IPS DF 4.7 (cell line): Measurements from ENCODE around the gene KLF7.

ENCODE experiments used
- DNase-seq: peaks from one replicate; pipeline ENCODE4 v3.0.0-alpha.2; 2013; ENCODE audit warnings: low spot score; ENCODE audit errors: extremely low read depth

Gene KLF7

GRCh38 chr2:207032490-207032889 is 133.3 kb downstream of the KLF7 start:
- no peak for DNase-seq
